Osteoblast (primary cell): Measurements from ENCODE around the gene TGFBR2. TPM values are rescaled to one million over a fixed set of nuclear protein-coding genes. Genes with fewer than 3 reads are reported as not detected.

Source experiments
- DNase-seq: peaks from one replicate; pipeline ENCODE4 v3.0.0; 2011; ENCODE audit warnings: low spot score, mixed read lengths; ENCODE audit not compliant: insufficient read length; ENCODE audit errors: missing footprints
- H2AFZ ChIP-seq: 2 replicates; pipeline ENCODE4 v1.6.0; 2011; ENCODE audit warnings: mild to moderate bottlenecking, low read length
- H3K27ac ChIP-seq: 2 replicates; pipeline ENCODE4 v1.5.1; 2011; ENCODE audit warnings: mild to moderate bottlenecking, low read depth, low read length, moderate library complexity
- H3K27me3 ChIP-seq: 2 replicates; pipeline ENCODE4 v1.6.0; 2012; ENCODE audit warnings: mild to moderate bottlenecking, control low read depth, inconsistent platforms, low read length, moderate library complexity; ENCODE audit not compliant: insufficient read depth
- H3K36me3 ChIP-seq: 2 replicates; pipeline ENCODE4 v1.5.1; 2011; ENCODE audit warnings: mild to moderate bottlenecking, low read length, control low read depth, moderate library complexity; ENCODE audit not compliant: insufficient read depth
- H3K4me1 ChIP-seq: 2 replicates; pipeline ENCODE4 v1.5.1; 2011; ENCODE audit warnings: mild to moderate bottlenecking, low read length, control low read depth, moderate library complexity; ENCODE audit not compliant: insufficient read depth
- H3K4me2 ChIP-seq: 2 replicates; pipeline ENCODE4 v1.6.0; 2011; ENCODE audit warnings: mild to moderate bottlenecking, low read length; ENCODE audit not compliant: insufficient read depth
- H3K4me3 ChIP-seq: fragments of 200-600 bp; sonication (generic); 3 replicates; pipeline ENCODE4 v1.5.1; 2012; ENCODE audit warnings: mild to moderate bottlenecking, low read length, inconsistent platforms; ENCODE audit not compliant: insufficient read depth
- H3K79me2 ChIP-seq: 2 replicates; pipeline ENCODE4 v1.6.0; 2012; ENCODE audit warnings: mild to moderate bottlenecking, low read length, control low read depth, inconsistent platforms; ENCODE audit not compliant: insufficient read depth
- H3K9me3 ChIP-seq: 2 replicates; pipeline ENCODE4 v1.5.1; 2011; ENCODE audit warnings: low read depth, low read length, control low read depth
- H4K20me1 ChIP-seq: 2 replicates; pipeline ENCODE4 v1.6.0; 2012; ENCODE audit warnings: mild to moderate bottlenecking, low read length, control low read depth; ENCODE audit not compliant: insufficient read depth
- CTCF ChIP-seq: IDR thresholded peaks from 2 replicates; pipeline ENCODE4 v1.5.1; 2011; ENCODE audit warnings: mild to moderate bottlenecking, low read depth, low read length, moderate library complexity; ENCODE audit errors: extremely low read depth
- total RNA-seq: library from RNA; depleted of rRNA; stranded (reverse); fragments of >200 nt; gene quantifications from 2 replicates; pipeline ENCODE4 v1.2.3, GENCODE V29; 2012

The TGFBR2 gene
- total RNA-seq, 1 donor: 118 TPM

GRCh38 chr3:30711151-30711550, 104.8 kb downstream of the TGFBR2 start:
- Histone ChIP-seq H3K36me3 (no peaks in the 10 kb centered on the region), H3K4me2 (no peak overlapping the region), H3K4me3 (no peak overlapping the region), H3K27ac (no peak overlapping the region), H3K9me3 (no peaks in the 10 kb centered on the region), H2AFZ (no peak overlapping the region), H3K27me3 (no peaks in the 10 kb centered on the region), H4K20me1 (no peaks in the 10 kb centered on the region), H3K79me2 (no peaks in the 10 kb centered on the region), H3K4me1 (peaks cover 2% of the 10 kb centered on the region)
- DNase-seq: no peak
- TF ChIP-seq CTCF: no peak

GRCh38 chr3:30711867-30712266, 105.5 kb downstream of the TGFBR2 start:
- no peak overlapping the region for H3K4me2 ChIP-seq
- TF ChIP-seq CTCF: no peak
- no peaks in the 10 kb centered on the region for H4K20me1 ChIP-seq
- DNase-seq: no peak
- no peak overlapping the region for H3K27ac ChIP-seq
- H2AFZ ChIP-seq: no peak overlapping the region
- peaks cover 2% of the 10 kb centered on the region for H3K4me1 ChIP-seq
- no peaks in the 10 kb centered on the region for H3K36me3 ChIP-seq
- no peaks in the 10 kb centered on the region for H3K27me3 ChIP-seq
- no peaks in the 10 kb centered on the region for H3K9me3 ChIP-seq
- H3K4me3 ChIP-seq: no peak overlapping the region
- no peaks in the 10 kb centered on the region for H3K79me2 ChIP-seq

- no peaks in the 10 kb centered on the region for H3K9me3 ChIP-seq
- H4K20me1 ChIP-seq: no peaks in the 10 kb centered on the region
- no peaks in the 10 kb centered on the region for H3K27me3 ChIP-seq
- no peak overlapping the region for H3K27ac ChIP-seq
- no peaks in the 10 kb centered on the region for H3K79me2 ChIP-seq
- H3K4me1 ChIP-seq: peaks cover 2% of the 10 kb centered on the region
- TF ChIP-seq CTCF: no peak
- H2AFZ ChIP-seq: no peak overlapping the region
- no peak overlapping the region for H3K4me2 ChIP-seq
- no peak overlapping the region for H3K4me3 ChIP-seq
- H3K36me3 ChIP-seq: no peaks in the 10 kb centered on the region
- no peak for DNase-seq
Observed at GRCh38 chr3:30712991-30713390, 106.6 kb downstream of the TGFBR2 start.

GRCh38 chr3:30713885-30714503, 107.6 kb downstream of the TGFBR2 start:
- no peak for TF ChIP-seq CTCF
- no peaks in the 10 kb centered on the region for H4K20me1 ChIP-seq
- no peaks in the 10 kb centered on the region for H3K36me3 ChIP-seq
- H3K4me3 ChIP-seq: no peak overlapping the region
- H3K27me3 ChIP-seq: no peaks in the 10 kb centered on the region
- no peak overlapping the region for H3K27ac ChIP-seq
- H3K4me1 ChIP-seq: peaks cover 2% of the 10 kb centered on the region
- H3K4me2 ChIP-seq: no peak overlapping the region
- no peak for DNase-seq
- no peak overlapping the region for H2AFZ ChIP-seq
- no peaks in the 10 kb centered on the region for H3K9me3 ChIP-seq
- H3K79me2 ChIP-seq: no peaks in the 10 kb centered on the region
